Mesenchymal stem cell (in vitro differentiated cells and primary cell): ENCODE measurements around the gene MYL7.

Experiments used
- DNase-seq: peaks from one replicate; pipeline ENCODE4 v3.0.0-alpha.2; 2013
- H2AFZ ChIP-seq: one replicate; pipeline ENCODE4 v1.6.1; 2013; ENCODE audit warnings: low read depth, mild to moderate bottlenecking, control low read depth, inconsistent platforms, low read length, moderate library complexity
- H2AK5ac ChIP-seq: 2 replicates; pipeline ENCODE4 v1.6.1; 2013; ENCODE audit warnings: low read length, moderate library complexity, mild to moderate bottlenecking, inconsistent platforms; ENCODE audit not compliant: severe bottlenecking
- H2BK120ac ChIP-seq: one replicate; pipeline ENCODE4 v1.6.1; 2013; ENCODE audit warnings: low read depth, mild to moderate bottlenecking, inconsistent platforms, low read length, moderate library complexity
- H2BK12ac ChIP-seq, 2 experiments: one replicate each; pipeline ENCODE4 v1.6.1; 2013; ENCODE audit warnings: inconsistent platforms in 2 of 2, low read length in 2 of 2, mild to moderate bottlenecking in 2 of 2, moderate library complexity in 2 of 2, control low read depth in 1 of 2
- H2BK15ac ChIP-seq: one replicate; pipeline ENCODE4 v1.6.1; 2013; ENCODE audit warnings: mild to moderate bottlenecking, low read depth, inconsistent platforms; ENCODE audit not compliant: poor library complexity, severe bottlenecking
- H2BK5ac ChIP-seq: 2 replicates; pipeline ENCODE4 v1.6.1; 2013; ENCODE audit warnings: low read depth, mild to moderate bottlenecking, low read length, control low read depth, inconsistent platforms; ENCODE audit not compliant: poor library complexity, severe bottlenecking
- H3K14ac ChIP-seq, 2 experiments: one replicate each; pipeline ENCODE4 v1.6.1; 2013; ENCODE audit warnings: inconsistent platforms in 2 of 2, low read length in 2 of 2, control low read depth in 1 of 2, mild to moderate bottlenecking in 1 of 2, moderate library complexity in 1 of 2
- H3K18ac ChIP-seq, 2 experiments: one replicate each; pipeline ENCODE4 v1.6.1; 2013; ENCODE audit warnings: inconsistent platforms in 2 of 2, low read length in 2 of 2, control low read depth in 1 of 2, low read depth in 1 of 2, mild to moderate bottlenecking in 1 of 2
- H3K23ac ChIP-seq, 2 experiments: one replicate each; pipeline ENCODE4 v1.6.1; 2013; ENCODE audit warnings: inconsistent platforms in 2 of 2, low read length in 2 of 2, mild to moderate bottlenecking in 2 of 2, moderate library complexity in 2 of 2, control low read depth in 1 of 2
- H3K27ac ChIP-seq: 2 replicates; pipeline ENCODE4 v1.5.1; 2013; ENCODE audit warnings: mild to moderate bottlenecking, moderate library complexity, low read length, control low read depth, inconsistent platforms; ENCODE audit not compliant: poor library complexity, severe bottlenecking
- H3K27me3 ChIP-seq, 2 experiments: 2 replicates each; pipeline versions ENCODE4 v1.6.1 to v1.7.0; 2013; ENCODE audit warnings: low read length in 2 of 2, mild to moderate bottlenecking in 2 of 2, moderate library complexity in 2 of 2, control low read depth in 1 of 2, inconsistent platforms in 1 of 2; ENCODE audit not compliant: control insufficient read depth in 1 of 2, insufficient read depth in 1 of 2
- H3K36me3 ChIP-seq, 2 experiments: 2 replicates each; pipeline versions ENCODE4 v1.6.1 to v1.7.0; 2013; ENCODE audit warnings: low read length in 2 of 2, control low read depth in 1 of 2, inconsistent platforms in 1 of 2, low read depth in 1 of 2, mild to moderate bottlenecking in 1 of 2; ENCODE audit not compliant: insufficient read depth in 2 of 2, control insufficient read depth in 1 of 2
- H3K4ac ChIP-seq, 2 experiments: one replicate each; pipeline ENCODE4 v1.6.1; 2013; ENCODE audit warnings: inconsistent platforms in 2 of 2, low read length in 2 of 2, mild to moderate bottlenecking in 2 of 2, moderate library complexity in 2 of 2, control low read depth in 1 of 2, low read depth in 1 of 2
- H3K4me1 ChIP-seq: 2 replicates; pipeline ENCODE4 v1.6.1; 2013; ENCODE audit warnings: low read depth, low read length, control low read depth; ENCODE audit not compliant: control insufficient read depth, insufficient read depth
- H3K4me2 ChIP-seq: 2 replicates; pipeline ENCODE4 v1.6.1; 2013; ENCODE audit warnings: low read length, mild to moderate bottlenecking, inconsistent platforms; ENCODE audit not compliant: poor library complexity, severe bottlenecking
- H3K4me3 ChIP-seq, 2 experiments: 2 replicates each; pipeline versions ENCODE4 v1.5.1 to v1.7.0; 2013; ENCODE audit warnings: low read length in 2 of 2, mild to moderate bottlenecking in 2 of 2, control low read depth in 1 of 2, low read depth in 1 of 2; ENCODE audit not compliant: insufficient read depth in 1 of 2
- H3K79me1 ChIP-seq: replicated peaks from 2 replicates; pipeline ENCODE4 v1.6.1; 2013; ENCODE audit warnings: mild to moderate bottlenecking, control low read depth, low read length, inconsistent platforms; ENCODE audit not compliant: poor library complexity, severe bottlenecking
- H3K9ac ChIP-seq: 2 replicates; pipeline ENCODE4 v1.7.0; 2013; ENCODE audit warnings: mild to moderate bottlenecking, low read length, moderate library complexity
- H3K9me3 ChIP-seq: 2 replicates; pipeline ENCODE4 v1.7.0; 2013; ENCODE audit warnings: mild to moderate bottlenecking, low read length; ENCODE audit not compliant: control insufficient read depth
- H4K8ac ChIP-seq: one replicate; pipeline ENCODE4 v1.6.1; 2013; ENCODE audit warnings: inconsistent platforms, mild to moderate bottlenecking, low read length, moderate library complexity
- H4K91ac ChIP-seq: one replicate; pipeline ENCODE4 v1.6.1; 2013; ENCODE audit warnings: mild to moderate bottlenecking, low read length, inconsistent platforms
- WGBS: methylation state at CpG from one replicate; pipeline ENCODE4 v1.1.7; 2013; ENCODE audit warnings: mixed read lengths; 5-methylcytosine and 5-hydroxymethylcytosine counted together

The MYL7 gene

GRCh38 chr7:44155191-44156185 lies 14.4 kb upstream of the MYL7 start:
- no peak for DNase-seq
- Histone ChIP-seq H3K27me3 (peaks cover 0 to 24% of the 10 kb centered on the region in 2 experiments), H4K91ac (peak overlapping the region; percentile 43), H3K14ac (no peak overlapping the region), H3K9me3 (no peaks in the 10 kb centered on the region), H3K27ac (no peak overlapping the region), H2AFZ (no peak overlapping the region), H3K36me3 (no peaks in the 10 kb centered on the region), H2BK15ac (no peak overlapping the region), H2BK5ac (no peak overlapping the region), H3K4me3 (no peak overlapping the region), H2AK5ac (no peak overlapping the region), H3K4me1 (peaks cover 11% of the 10 kb centered on the region), H3K9ac (no peak overlapping the region), H4K8ac (no peak overlapping the region), H3K18ac (no peak overlapping the region), H2BK12ac (no peak overlapping the region), H3K4me2 (no peak overlapping the region), H3K23ac (no peak overlapping the region), H2BK120ac (no peak overlapping the region), H3K4ac (no peak overlapping the region), H3K79me1 (no peaks in the 10 kb centered on the region)
- WGBS: 77% methylated on average over 8 of the region's 8 CpGs

DNA sequence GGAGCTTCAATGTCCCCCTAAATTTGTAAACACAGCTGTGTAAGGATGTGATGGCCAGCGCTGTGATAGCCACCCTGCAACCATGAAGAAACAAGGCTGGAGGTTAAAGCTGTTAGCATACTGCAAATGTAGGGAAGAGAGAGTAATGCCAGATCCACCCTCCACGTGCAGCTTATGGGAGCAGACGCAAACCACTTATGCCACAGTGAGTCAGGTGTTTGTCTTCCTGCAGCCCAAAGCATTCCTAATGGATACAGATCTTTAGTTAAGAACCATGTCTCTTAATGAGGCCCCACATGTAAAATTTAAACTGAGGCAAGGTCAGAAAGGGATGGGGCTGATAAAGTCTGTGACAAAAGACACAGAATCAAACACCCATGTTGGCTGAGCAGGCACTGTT lies 13.6 kb upstream of the MYL7 start:
- Histone ChIP-seq H3K14ac (no peak overlapping the region), H4K91ac (no peak overlapping the region), H2BK120ac (no peak overlapping the region), H4K8ac (no peak overlapping the region), H3K4ac (no peak overlapping the region), H3K18ac (no peak overlapping the region), H3K9ac (no peak overlapping the region), H3K4me1 (peaks cover 13% of the 10 kb centered on the region), H3K36me3 (no peaks in the 10 kb centered on the region), H3K27ac (no peak overlapping the region), H2AFZ (no peak overlapping the region), H2BK5ac (no peak overlapping the region), H2AK5ac (no peak overlapping the region), H2BK15ac (no peak overlapping the region), H3K9me3 (no peaks in the 10 kb centered on the region), H3K79me1 (no peaks in the 10 kb centered on the region), H2BK12ac (no peak overlapping the region), H3K4me3 (no peak overlapping the region), H3K27me3 (peaks cover 0 to 24% of the 10 kb centered on the region in 2 experiments), H3K4me2 (no peak overlapping the region), H3K23ac (no peak overlapping the region)
- 63% methylated on average over 3 of the region's 3 CpGs for WGBS
- no peak for DNase-seq

- Histone ChIP-seq H2BK5ac (no peak overlapping the region), H3K9ac (no peak overlapping the region), H3K9me3 (no peaks in the 10 kb centered on the region), H3K18ac (no peak overlapping the region), H3K4ac (no peak overlapping the region), H2AK5ac (no peak overlapping the region), H4K91ac (no peak overlapping the region), H3K14ac (no peak overlapping the region), H3K79me1 (no peaks in the 10 kb centered on the region), H3K27ac (no peak overlapping the region), H3K23ac (no peak overlapping the region), H2AFZ (no peak overlapping the region), H3K4me2 (no peak overlapping the region), H3K36me3 (no peaks in the 10 kb centered on the region), H3K27me3 (peaks cover 0 to 24% of the 10 kb centered on the region in 2 experiments), H2BK120ac (no peak overlapping the region), H2BK15ac (no peak overlapping the region), H3K4me3 (no peak overlapping the region), H3K4me1 (peaks cover 13% of the 10 kb centered on the region), H4K8ac (no peak overlapping the region), H2BK12ac (no peak overlapping the region)
- 88% methylated on average over 5 of the region's 5 CpGs for WGBS
- DNase-seq: no peak
Measured at GRCh38 chr7:44153948-44154335, 12.8 kb upstream of the MYL7 start.

DNA sequence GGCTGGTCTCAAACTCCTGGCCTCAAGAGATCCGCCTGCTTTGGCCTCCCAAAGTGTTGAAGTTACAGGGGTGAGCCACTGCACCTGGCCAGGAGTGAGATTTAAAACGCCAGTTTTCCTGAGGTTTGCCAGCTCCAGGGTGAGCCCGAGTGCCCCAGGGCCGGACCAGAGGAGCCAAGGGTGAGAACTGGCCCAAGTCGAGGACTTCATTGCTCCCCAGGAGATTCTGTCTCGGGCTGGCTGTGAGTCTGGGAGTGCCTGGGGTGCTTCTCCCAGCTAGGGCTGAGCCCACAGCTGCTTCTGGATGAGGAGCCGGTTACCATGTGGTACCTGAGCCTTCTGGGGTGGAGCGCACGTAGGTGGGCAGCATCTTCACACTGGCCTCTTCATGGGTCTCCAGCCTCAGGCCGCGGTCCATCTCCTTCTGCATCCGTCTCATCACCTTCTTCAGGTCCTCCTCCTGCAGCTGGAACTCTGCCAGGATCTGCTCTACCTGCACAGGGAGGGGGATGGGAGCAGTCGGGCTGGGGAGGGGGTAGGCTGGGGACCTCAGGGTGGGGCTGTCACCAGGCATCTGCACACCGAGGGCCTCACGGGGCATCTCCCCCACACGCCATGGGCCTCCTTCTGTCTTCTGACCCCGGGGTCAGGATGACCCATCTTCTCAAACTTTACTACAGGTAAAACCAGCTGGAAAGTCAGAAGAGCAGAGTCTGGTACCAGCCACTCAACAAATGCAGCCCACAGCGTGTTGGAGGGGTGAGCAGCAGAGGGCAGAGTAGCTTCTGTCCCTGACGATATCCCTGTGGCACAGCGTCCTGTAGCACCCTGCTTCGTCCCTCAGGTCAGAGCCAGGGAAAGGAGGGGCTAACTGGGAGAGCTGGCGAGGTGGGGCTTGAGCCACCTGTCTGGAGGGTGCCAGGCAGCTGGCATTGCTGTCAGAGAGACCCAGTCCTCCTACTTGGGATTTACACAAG lies 12.1 kb upstream of the MYL7 start:
- Histone ChIP-seq H3K4ac (no peak overlapping the region), H2BK12ac (no peak overlapping the region), H3K18ac (no peak overlapping the region), H4K8ac (no peak overlapping the region), H3K27ac (no peak overlapping the region), H2BK15ac (no peak overlapping the region), H3K14ac (no peak overlapping the region), H3K4me3 (no peak overlapping the region), H3K79me1 (no peaks in the 10 kb centered on the region), H4K91ac (no peak overlapping the region), H3K4me2 (no peak overlapping the region), H2AFZ (no peak overlapping the region), H3K4me1 (peaks cover 13% of the 10 kb centered on the region), H3K27me3 (peaks cover 0 to 24% of the 10 kb centered on the region in 2 experiments), H3K9ac (no peak overlapping the region), H3K36me3 (no peaks in the 10 kb centered on the region), H2AK5ac (no peak overlapping the region), H3K23ac (no peak overlapping the region), H2BK120ac (no peak overlapping the region), H2BK5ac (no peak overlapping the region), H3K9me3 (no peaks in the 10 kb centered on the region)
- 79% methylated on average over 17 of the region's 22 CpGs for whole genome bisulfite sequencing
- no peak for DNase-seq
